Hepatocyte (in vitro differentiated cells): ENCODE data around the gene ADCK2.

Experiments
- CTCF ChIP-seq: fragments of 200-600 bp; sonication (generic); IDR thresholded peaks from 2 replicates; pipeline ENCODE4 v1.5.1; 2016; ENCODE audit warnings: antibody characterized with exemption, mild to moderate bottlenecking; ENCODE audit not compliant: poor library complexity
- EZH2 ChIP-seq: fragments of 200-600 bp; sonication (generic); IDR thresholded peaks from 2 replicates; pipeline ENCODE4 v1.6.1; 2016; ENCODE audit warnings: antibody characterized with exemption, mild to moderate bottlenecking, borderline replicate concordance
- EZH2phosphoT487 ChIP-seq: fragments of 200-600 bp; sonication (generic); IDR thresholded peaks from one replicate; pipeline ENCODE4 v1.6.1; 2018; ENCODE audit warnings: antibody characterized with exemption, mild to moderate bottlenecking, low read depth, moderate library complexity; ENCODE audit not compliant: unreplicated experiment, severe bottlenecking

DNA sequence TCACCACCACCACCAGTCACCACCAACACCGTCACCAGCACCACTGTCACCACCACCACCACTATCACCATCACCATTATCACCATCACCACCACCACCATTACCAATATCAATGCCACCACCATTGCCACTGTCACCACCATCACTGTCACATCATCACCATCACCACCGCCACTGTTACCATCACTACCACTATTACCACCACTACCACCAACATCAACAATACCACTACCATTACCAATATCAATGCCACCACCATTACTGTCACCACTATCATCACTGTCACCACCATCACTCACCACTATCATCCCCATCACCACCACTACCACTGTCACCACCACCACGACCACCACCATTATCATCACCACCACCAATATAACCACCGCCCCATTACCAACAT, 18.1 kb upstream of the ADCK2 start:
- TF ChIP-seq CTCF (no peak), EZH2 (no peak), EZH2phosphoT487 (no peak)
